Right lobe of liver (tissue), 4 donors: Measurements from ENCODE around the gene EXOC4.

ENCODE experiments used
- CTCF ChIP-seq, 4 donors: fragments of 200-600 bp in 3 of 4; fragments of 450-650 bp in 1 of 4; IDR thresholded peaks; one replicate each; pipeline versions ENCODE4 v1.5.1 to v1.8.0; 2016 to 2022; ENCODE audit warnings: antibody characterized with exemption in 4 of 4, mild to moderate bottlenecking in 2 of 4
- POLR2A ChIP-seq: fragments of 450-650 bp; IDR thresholded peaks from one replicate; pipeline ENCODE4 v1.6.1; 2017; ENCODE audit warnings: antibody characterized with exemption, mild to moderate bottlenecking
- donor health status: DM: no; HTN: no; CAD: no.
- donor health status: DM: no; HTN: no; CAD: no.
- donor health status: DM: no; HTN: yes; CAD: no.

DNA sequence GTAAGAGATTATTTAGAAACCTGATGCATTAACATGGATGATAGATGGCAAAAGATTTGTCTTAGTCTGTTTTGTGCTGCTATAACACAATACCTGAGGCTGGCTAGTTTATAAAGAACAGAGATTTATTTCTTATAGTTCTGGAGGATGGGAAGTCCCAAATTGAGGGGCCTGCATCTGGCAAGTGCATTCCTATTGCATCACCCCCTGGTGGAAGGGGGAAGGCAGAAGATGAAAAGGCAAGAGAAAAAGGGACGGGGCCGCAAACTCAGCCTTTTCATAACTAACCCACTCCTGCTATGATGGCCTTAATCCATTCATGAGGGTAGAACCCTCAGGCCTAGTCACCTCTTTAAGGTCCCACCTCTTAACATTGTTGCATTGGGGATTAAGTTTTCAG lies 720.8 kb downstream of the EXOC4 start:
- TF ChIP-seq CTCF (IDR thresholded peaks at IDR 0.05): no peak
- TF ChIP-seq POLR2A: no peak
